ELF-1 (cell line): Measurements from ENCODE around the gene SNX30.

Experiments
- DNase-seq: peaks from one replicate; pipeline ENCODE4 v3.0.0-alpha.2; 2016; ENCODE audit warnings: low read depth, low spot score

The SNX30 gene

GRCh38 chr9:112752334-112753125, 2.0 kb downstream of the SNX30 start:
- DNase-seq, result no peak

- DNase-seq, result no peak
Measured at GRCh38 chr9:112753725-112754124, 3.2 kb downstream of the SNX30 start.

- peak; percentile 57 for DNase-seq
Measured at GRCh38 chr9:112754578-112754977, 4.0 kb downstream of the SNX30 start.

- peak; percentile 33 for DNase-seq
Measured at GRCh38 chr9:112755016-112755427, 4.5 kb downstream of the SNX30 start.

GRCh38 chr9:112755675-112756074, 5.1 kb downstream of the SNX30 start:
- DNase-seq, result no peak

- DNase-seq, result no peak
Measured at GRCh38 chr9:112757282-112757883, 6.8 kb downstream of the SNX30 start.

- no peak for DNase-seq
Measured at GRCh38 chr9:112757940-112758339, 7.4 kb downstream of the SNX30 start.

- no peak for DNase-seq
Measured at GRCh38 chr9:112760821-112761220, 10.3 kb downstream of the SNX30 start.

- DNase-seq, result no peak
Measured at GRCh38 chr9:112761912-112762655, 11.5 kb downstream of the SNX30 start.

GRCh38 chr9:112762726-112763518, 12.4 kb downstream of the SNX30 start:
- DNase-seq, result no peak

GRCh38 chr9:112764344-112764743, 13.8 kb downstream of the SNX30 start:
- DNase-seq, result peak; percentile 73

GRCh38 chr9:112764837-112765236, 14.3 kb downstream of the SNX30 start:
- DNase-seq, result peak; percentile 77

GRCh38 chr9:112765281-112765680, 14.7 kb downstream of the SNX30 start:
- no peak for DNase-seq

GRCh38 chr9:112771359-112772214, 21.0 kb downstream of the SNX30 start:
- no peak for DNase-seq

- no peak for DNase-seq
Measured at GRCh38 chr9:112772215-112772509, 21.6 kb downstream of the SNX30 start.

- no peak for DNase-seq
Measured at GRCh38 chr9:112772551-112772950, 22.0 kb downstream of the SNX30 start.

GRCh38 chr9:112774006-112774996, 23.7 kb downstream of the SNX30 start:
- no peak for DNase-seq

- no peak for DNase-seq
Measured at GRCh38 chr9:112777914-112778313, 27.4 kb downstream of the SNX30 start.

- no peak for DNase-seq
Measured at GRCh38 chr9:112780450-112781036, 30.0 kb downstream of the SNX30 start.
